K562 (cell line): ENCODE data around the gene SETDB2. TPM values are rescaled to one million over a fixed set of nuclear protein-coding genes. Genes with fewer than 3 reads are reported as not detected.
A peak's percentile ranks its signal among the peaks of the same experiment; 100 is the strongest.

Experiments
- ATAC-seq: fragments of 200-7000 bp; cut with Tn5 transposase; 3 replicates; pipeline ENCODE4 v1.9.1; 2020; ENCODE audit warnings: moderate library complexity
- BruUV-seq: library from RNA; stranded (reverse); fragments of 400-500 nt; replicated peaks from 2 replicates; lab custom pipeline; 2021; lab: Mats Ljungman, UMichigan
- CTCF ChIA-PET: fragments of 300-600 bp; formaldehyde crosslinking; extraction: SDS; loops from one replicate; lab custom pipeline; 2021; ENCODE audit warnings: low intra/inter-chr PET ratio; lab: Yijun Ruan, JAX
- POLR2A ChIA-PET: fragments of 300-600, 350-650 bp; sonication (Branson Sonifier 250); formaldehyde crosslinking; extraction: SDS; loops from one replicate; lab custom pipeline; 2021; ENCODE audit warnings: antibody characterized with exemption, inconsistent platforms; lab: Yijun Ruan, JAX
- DNase-seq, 4 experiments: peaks; one replicate each; pipeline versions ENCODE4 v3.0.0 to v3.0.0-alpha.2; 2011 to 2018; ENCODE audit warnings: low spot score in 3 of 4, mixed read lengths in 3 of 4; ENCODE audit errors: extremely low read depth in 1 of 4
- FAIRE-seq: peaks from 2 replicates; lab custom pipeline; 2011; peaks lifted over from hg19 to GRCh38; lab: Jason Lieb, UNC
- H2AFZ ChIP-seq: 2 replicates; pipeline ENCODE4 v1.6.0; 2011; ENCODE audit warnings: low read depth, low read length, control low read depth, inconsistent platforms
- H3K27ac ChIP-seq: fragments of 200-600 bp; 3 replicates; pipeline ENCODE4 v1.8.0; 2011; ENCODE audit warnings: low read depth, mild to moderate bottlenecking, control low read depth, inconsistent platforms, low read length, moderate library complexity, mixed read lengths; ENCODE audit errors: extremely low read depth
- H3K27me3 ChIP-seq, 2 experiments: fragments of 300-600 bp in 1 of 2; 2 replicates in 1 of 2; 3 replicates in 1 of 2; pipeline versions ENCODE4 v1.6.0 to v1.8.0; 2011; ENCODE audit warnings: inconsistent platforms in 2 of 2, low read length in 2 of 2, mild to moderate bottlenecking in 1 of 2, mixed read lengths in 1 of 2, moderate library complexity in 1 of 2; ENCODE audit not compliant: control insufficient read depth in 2 of 2, insufficient read depth in 2 of 2
- H3K36me3 ChIP-seq: fragments of 300-600 bp; 3 replicates; pipeline ENCODE4 v1.8.0; 2011; ENCODE audit warnings: mild to moderate bottlenecking, low read length, inconsistent platforms; ENCODE audit not compliant: control insufficient read depth, insufficient read depth
- H3K4me1 ChIP-seq, 2 experiments: fragments of 200-600 bp in 1 of 2; replicated peaks in 1 of 2; 2 replicates in 1 of 2; 3 replicates in 1 of 2; pipeline versions ENCODE4 v1.5.1 to v1.8.0; 2011; ENCODE audit warnings: inconsistent platforms in 2 of 2, low read length in 2 of 2, mild to moderate bottlenecking in 1 of 2, mixed read lengths in 1 of 2, moderate library complexity in 1 of 2; ENCODE audit not compliant: control insufficient read depth in 2 of 2, insufficient read depth in 2 of 2
- H3K4me2 ChIP-seq: 2 replicates; pipeline ENCODE4 v1.6.1; 2011; ENCODE audit warnings: low read length, control low read depth, inconsistent platforms, mixed read lengths; ENCODE audit not compliant: insufficient read depth
- H3K4me3 ChIP-seq: fragments of 200-600 bp; sonication (generic), shearing (Covaris generic); 2 replicates; pipeline ENCODE4 v1.5.1; 2016; ENCODE audit warnings: control low read depth, inconsistent platforms
- H3K79me2 ChIP-seq: fragments of 200-600 bp; 3 replicates; pipeline ENCODE4 v1.8.0; 2011; ENCODE audit warnings: low read length, inconsistent platforms; ENCODE audit not compliant: control insufficient read depth, insufficient read depth
- H3K9ac ChIP-seq, 2 experiments: 2 replicates each; pipeline versions ENCODE4 v1.6.0 to v1.6.1; 2011; ENCODE audit warnings: low read depth in 2 of 2, low read length in 2 of 2, control low read depth in 1 of 2, inconsistent platforms in 1 of 2, mild to moderate bottlenecking in 1 of 2, mixed read lengths in 1 of 2; ENCODE audit not compliant: insufficient read depth in 1 of 2
- H3K9me1 ChIP-seq: one replicate; pipeline ENCODE4 v1.6.0; 2011; ENCODE audit warnings: inconsistent platforms, mild to moderate bottlenecking, low read length, moderate library complexity; ENCODE audit not compliant: control insufficient read depth, insufficient read depth
- H3K9me3 ChIP-seq: replicated peaks from 2 replicates; pipeline ENCODE4 v1.5.1; 2011; ENCODE audit warnings: low read depth, low read length, inconsistent platforms; ENCODE audit not compliant: control insufficient read depth, insufficient read depth
- H4K20me1 ChIP-seq: replicated peaks from 2 replicates; pipeline ENCODE4 v1.6.1; 2011; ENCODE audit warnings: low read length, inconsistent platforms, mixed read lengths; ENCODE audit not compliant: control insufficient read depth, insufficient read depth
- FOXJ2 ChIP-seq: fragments of 200-800 bp; sonication (Bioruptor generic); IDR thresholded peaks from 2 replicates; pipeline ENCODE4 v1.6.1; 2016; ENCODE audit warnings: missing genetic modification characterization, missing compliant biosample characterization
- GATA2 ChIP-seq: sonication (generic); formaldehyde crosslinking; IDR thresholded peaks from 2 replicates; pipeline ENCODE4 v1.4.0; 2020; ENCODE audit warnings: mild to moderate bottlenecking, missing genetic modification reagents
- HES1 ChIP-seq: fragments of 450-650 bp; IDR thresholded peaks from 2 replicates; pipeline ENCODE4 v1.6.1; 2016; ENCODE audit warnings: low read depth, mild to moderate bottlenecking, moderate library complexity
- MEIS2 ChIP-seq: fragments of 450-650 bp; IDR thresholded peaks from 2 replicates; pipeline ENCODE4 v1.6.1; 2014; ENCODE audit warnings: mild to moderate bottlenecking; ENCODE audit not compliant: partially characterized antibody
- ZNF263 ChIP-seq: sonication (generic); formaldehyde crosslinking; IDR thresholded peaks from 2 replicates; pipeline ENCODE4 v1.8.0; 2022; ENCODE audit warnings: mild to moderate bottlenecking, missing genetic modification reagents, borderline replicate concordance
- ZNF444 ChIP-seq: fragments of 250-450 bp; sonication (Bioruptor Pico); IDR thresholded peaks from 2 replicates; pipeline ENCODE4 v1.4.0; 2020; ENCODE audit warnings: mild to moderate bottlenecking, moderate library complexity
- ZNF79 ChIP-seq: fragments of 250-450 bp; sonication (Bioruptor Pico); IDR thresholded peaks from 2 replicates; pipeline ENCODE4 v1.4.0; 2020; ENCODE audit warnings: low read depth, mild to moderate bottlenecking, moderate library complexity
- WGBS: fragments of 100-300 bp; shearing (Covaris generic); methylation state at CpG from one replicate; pipeline ENCODE4 v1.1.6; 2016; ENCODE audit warnings: low coverage, mixed read lengths; ENCODE audit not compliant: insufficient coverage; ENCODE audit errors: missing lambda C conversion rate; 5-methylcytosine and 5-hydroxymethylcytosine counted together
- in situ Hi-C: fragments of 300-500 bp; cut with MboI; formaldehyde crosslinking; loops from 4 replicates; pipeline ENCODE4 v1.15.0; 2018; ENCODE audit warnings: inconsistent platforms, mixed read lengths
- intact Hi-C: fragments of 100-400 bp; cut with micrococcal nuclease; formaldehyde crosslinking; loops from 2 replicates; pipeline ENCODE4 v1.14.2; 2022
- polyA plus RNA-seq, 8 experiments: library from polyadenylated mRNA; depleted of rRNA in 4 of 8; stranded (reverse) in 5 of 8; unstranded in 3 of 8; fragments of >200 nt; fragmentation: Nextera tagmentation in 2 of 8; fragmentation: Illumina TruSeq in 1 of 8; extraction: Ambion mirVana in 2 of 8; extraction: Trizol in 1 of 8; gene quantifications; 2 replicates each; pipeline versions ENCODE4 v1.2.1 to v1.2.3, GENCODE V29; 2011 to 2014; ENCODE audit warnings: inconsistent platforms in 1 of 8, missing spikeins in 1 of 8
- total RNA-seq, 7 experiments: library from RNA; depleted of rRNA in 6 of 7; stranded (reverse); fragments of >200 nt in 6 of 7; fragmentation: Illumina TruSeq in 2 of 7; extraction: Trizol in 2 of 7; gene quantifications; 2 replicates each; pipeline versions ENCODE4 v1.2.1 to v1.2.3, GENCODE V29; 2011 to 2021; ENCODE audit warnings: low replicate concordance in 1 of 7
- TF ChIP-seq, protein P1 (sequence below): sonication (generic); formaldehyde crosslinking; IDR thresholded peaks from 2 replicates; pipeline ENCODE4 v1.8.1; 2023; ENCODE audit warnings: mild to moderate bottlenecking, missing genetic modification reagents

Gene SETDB2
- total and polyA plus RNA-seq, 9 of the 15 experiments (the other 6 are each of a cell fraction or from before 2014, with no cell fraction given): 1.0 to 9.0 (median 6.1) TPM

GRCh38 chr13:49497272-49497671 lies 53.2 kb downstream of the SETDB2 start:
- DNase-seq (no peak), FAIRE-seq (no peak), ATAC-seq (no peak)
- H3K36me3 ChIP-seq: no peaks in the 10 kb centered on the region
- H4K20me1 ChIP-seq: no peaks in the 10 kb centered on the region
- no peaks in the 10 kb centered on the region for H3K27me3 ChIP-seq
- H3K4me3 ChIP-seq: no peak overlapping the region
- WGBS: 100% methylated on average over 1 of the region's 5 CpGs
- TSS peak; percentile 38 for BruUV-seq
- no peaks in the 10 kb centered on the region for H3K9me1 ChIP-seq
- TF ChIP-seq ZNF263 (CRISPR knock-in tag): no peak
- TF ChIP-seq, protein P1, sequence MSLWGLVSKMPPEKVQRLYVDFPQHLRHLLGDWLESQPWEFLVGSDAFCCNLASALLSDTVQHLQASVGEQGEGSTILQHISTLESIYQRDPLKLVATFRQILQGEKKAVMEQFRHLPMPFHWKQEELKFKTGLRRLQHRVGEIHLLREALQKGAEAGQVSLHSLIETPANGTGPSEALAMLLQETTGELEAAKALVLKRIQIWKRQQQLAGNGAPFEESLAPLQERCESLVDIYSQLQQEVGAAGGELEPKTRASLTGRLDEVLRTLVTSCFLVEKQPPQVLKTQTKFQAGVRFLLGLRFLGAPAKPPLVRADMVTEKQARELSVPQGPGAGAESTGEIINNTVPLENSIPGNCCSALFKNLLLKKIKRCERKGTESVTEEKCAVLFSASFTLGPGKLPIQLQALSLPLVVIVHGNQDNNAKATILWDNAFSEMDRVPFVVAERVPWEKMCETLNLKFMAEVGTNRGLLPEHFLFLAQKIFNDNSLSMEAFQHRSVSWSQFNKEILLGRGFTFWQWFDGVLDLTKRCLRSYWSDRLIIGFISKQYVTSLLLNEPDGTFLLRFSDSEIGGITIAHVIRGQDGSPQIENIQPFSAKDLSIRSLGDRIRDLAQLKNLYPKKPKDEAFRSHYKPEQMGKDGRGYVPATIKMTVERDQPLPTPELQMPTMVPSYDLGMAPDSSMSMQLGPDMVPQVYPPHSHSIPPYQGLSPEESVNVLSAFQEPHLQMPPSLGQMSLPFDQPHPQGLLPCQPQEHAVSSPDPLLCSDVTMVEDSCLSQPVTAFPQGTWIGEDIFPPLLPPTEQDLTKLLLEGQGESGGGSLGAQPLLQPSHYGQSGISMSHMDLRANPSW (CRISPR knock-in tag): no peak
- H3K9ac ChIP-seq: no peak overlapping the region
- ChIA-PET POLR2A (no interaction called here), CTCF (no interaction called here)
- in situ Hi-C loops (no loop called here), intact Hi-C loops (no loop called here)
- H2AFZ ChIP-seq: no peak overlapping the region
- H3K4me1 ChIP-seq: peaks cover 6 to 12% of the 10 kb centered on the region in 2 experiments; a peak in 4 of 5 replicates
- H3K79me2 ChIP-seq: no peaks in the 10 kb centered on the region
- no peak overlapping the region for H3K27ac ChIP-seq
- H3K4me2 ChIP-seq: no peak overlapping the region
- H3K9me3 ChIP-seq: no peaks in the 10 kb centered on the region

DNA sequence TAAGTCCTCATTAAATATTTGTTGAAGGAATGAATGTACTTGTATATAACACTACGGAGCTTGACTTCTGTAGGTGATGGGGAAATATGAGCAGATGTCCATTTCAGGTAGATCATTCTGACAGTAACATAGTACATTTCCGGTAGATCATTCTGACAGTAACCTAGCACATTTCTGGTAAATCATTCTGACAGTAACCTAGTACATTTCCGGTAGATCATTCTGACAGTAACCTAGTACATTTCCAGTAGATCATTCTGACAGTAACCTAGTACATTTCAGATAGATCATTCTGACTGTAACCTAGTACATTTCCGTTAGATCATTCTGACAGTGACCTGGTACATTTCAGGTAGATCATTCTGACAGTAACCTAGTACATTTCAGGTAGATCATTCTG lies 54.1 kb downstream of the SETDB2 start:
- Histone ChIP-seq H3K9me3 (no peaks in the 10 kb centered on the region), H3K9ac (no peak overlapping the region; a peak in 1 of 4 replicates), H3K79me2 (no peaks in the 10 kb centered on the region), H3K27ac (no peak overlapping the region), H3K9me1 (no peaks in the 10 kb centered on the region), H3K4me1 (peaks cover 6 to 12% of the 10 kb centered on the region in 2 experiments; a peak in 4 of 5 replicates), H3K36me3 (no peaks in the 10 kb centered on the region), H3K4me3 (no peak overlapping the region), H3K4me2 (no peak overlapping the region), H2AFZ (no peak overlapping the region), H4K20me1 (no peaks in the 10 kb centered on the region), H3K27me3 (no peaks in the 10 kb centered on the region)
- ChIA-PET CTCF (no interaction called here), POLR2A (no interaction called here)
- intact Hi-C loops (no loop called here), in situ Hi-C loops (no loop called here)
- TF ChIP-seq HES1 (no peak), MEIS2 (peak; percentile 50), ZNF444 (CRISPR knock-in tag) (no peak), ZNF79 (CRISPR knock-in tag) (no peak), GATA2 (CRISPR knock-in tag) (no peak), FOXJ2 (tag) (no peak)
- FAIRE-seq (no peak), ATAC-seq (no peak), DNase-seq (no peak)
- WGBS: 67% methylated on average over 4 of the region's 4 CpGs
- no TSS peak for BruUV-seq
